ENCODE results near the gene TSPAN32.
A peak's percentile ranks its signal among the peaks of the same experiment; 100 is the strongest.

The TSPAN32 gene

GRCh38 chr11:2267306-2267850, 34.4 kb upstream of the TSPAN32 start:
- H3K4me3 ChIP-seq (replicated peaks; ENCODE audit: insufficient read depth, low read length): no peak overlapping the region
- H3K27ac ChIP-seq (replicated peaks): no peak overlapping the region
- TF ChIP-seq CTCF (IDR thresholded peaks at IDR 0.05; ENCODE audit: insufficient read depth, low read length) (no peak), SPI1 (IDR thresholded peaks at IDR 0.05; ENCODE audit: borderline replicate concordance, low read depth) (no peak), REST (IDR thresholded peaks at IDR 0.05; ENCODE audit: insufficient replicate concordance, low read depth) (no peak)
- no peak for DNase-seq (ENCODE audit: low read depth in 1 of 2, low spot score in 1 of 2)
- peaks cover 19% of the 10 kb centered on the region for H3K27me3 ChIP-seq (ENCODE audit: insufficient read depth, poor library complexity, severe bottlenecking)

GRCh38 chr11:2267851-2268728, 33.7 kb upstream of the TSPAN32 start:
- H3K4me3 ChIP-seq (replicated peaks; ENCODE audit: insufficient read depth, low read length): no peak overlapping the region
- no peak for DNase-seq (ENCODE audit: low read depth in 1 of 2, low spot score in 1 of 2)
- no peak overlapping the region for H3K27ac ChIP-seq (replicated peaks)
- TF ChIP-seq REST (IDR thresholded peaks at IDR 0.05; ENCODE audit: insufficient replicate concordance, low read depth) (no peak), POLR2AphosphoS5 (IDR thresholded peaks at IDR 0.05; ENCODE audit: low read depth) (no peak), CTCF (IDR thresholded peaks at IDR 0.05; ENCODE audit: insufficient read depth, low read length) (no peak), GABPA (IDR thresholded peaks at IDR 0.05; ENCODE audit: low read depth) (no peak), SPI1 (IDR thresholded peaks at IDR 0.05; ENCODE audit: borderline replicate concordance, low read depth) (no peak)
- H3K27me3 ChIP-seq (ENCODE audit: insufficient read depth, poor library complexity, severe bottlenecking): peaks cover 19% of the 10 kb centered on the region

- peak; percentile 1; the same call in 1 of the 2 replicates for TF ChIP-seq SPI1 (IDR thresholded peaks at IDR 0.05; ENCODE audit: borderline replicate concordance, low read depth)
- TF ChIP-seq GABPA (IDR thresholded peaks at IDR 0.05; ENCODE audit: low read depth): no peak
- H3K27me3 ChIP-seq (ENCODE audit: insufficient read depth, poor library complexity, severe bottlenecking): peaks cover 19% of the 10 kb centered on the region
- peak in 1 of 2 experiments; percentile 89 for DNase-seq (ENCODE audit: low read depth in 1 of 2, low spot score in 1 of 2)
- H3K4me3 ChIP-seq (replicated peaks; ENCODE audit: insufficient read depth, low read length): peak overlapping the region; percentile 38
- 0 out of 2 replicates have a peak overlapping the region, but pooled peaks have one; percentile 21 for H3K27ac ChIP-seq (replicated peaks)
Measured at GRCh38 chr11:2268729-2269600, 32.8 kb upstream of the TSPAN32 start.
